Hematopoietic multipotent progenitor cell treated with erythropoietin and hydrocortisone succinate and interleukin-3 and kit ligand, for 4 days (in vitro differentiated cells): Measurements from ENCODE around the gene MUSTN1.

Source experiments
- DNase-seq: peaks from one replicate; pipeline ENCODE4 v3.0.0-alpha.2; 2015

Gene MUSTN1

DNA sequence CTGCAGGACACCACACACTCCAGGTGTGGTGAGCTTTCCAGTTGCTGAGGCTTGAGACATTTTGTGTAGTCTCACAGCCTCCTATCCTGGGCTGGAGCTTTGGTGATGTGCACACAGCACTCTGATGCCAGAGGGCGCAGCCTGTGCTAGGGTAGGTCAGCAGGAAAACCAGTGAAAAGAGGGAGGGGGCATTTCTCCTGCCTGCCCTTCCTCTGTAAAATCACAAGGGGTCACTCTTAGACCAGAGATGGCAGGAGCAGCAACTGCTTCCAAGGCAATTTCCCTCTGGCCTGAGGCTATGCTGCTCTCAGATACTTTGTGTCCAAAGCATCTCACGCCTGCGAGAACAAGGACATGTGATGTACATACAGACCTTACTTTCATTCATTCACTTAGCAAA lies 16.5 kb upstream of the MUSTN1 start:
- DNase-seq: peak; percentile 79

DNA sequence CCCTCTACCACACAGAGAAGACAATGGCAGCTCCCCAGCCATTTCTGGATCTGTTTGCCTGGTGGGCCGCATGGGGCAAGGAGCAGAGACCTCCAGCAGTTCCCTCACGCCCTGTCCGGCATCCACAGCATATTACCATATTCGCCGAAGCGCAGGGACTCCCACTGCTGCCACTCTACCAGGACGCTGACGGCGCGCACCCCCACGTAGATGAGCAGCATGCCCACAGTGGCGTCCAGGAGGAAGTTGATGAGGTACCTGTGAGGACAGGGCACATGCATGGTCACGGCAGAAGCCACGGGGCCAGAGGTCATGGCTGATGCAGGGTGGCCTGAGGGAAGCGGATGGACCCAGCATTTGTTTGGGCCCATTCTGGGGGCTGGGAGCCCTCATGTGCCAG lies 14.8 kb upstream of the MUSTN1 start:
- no peak for DNase-seq

DNA sequence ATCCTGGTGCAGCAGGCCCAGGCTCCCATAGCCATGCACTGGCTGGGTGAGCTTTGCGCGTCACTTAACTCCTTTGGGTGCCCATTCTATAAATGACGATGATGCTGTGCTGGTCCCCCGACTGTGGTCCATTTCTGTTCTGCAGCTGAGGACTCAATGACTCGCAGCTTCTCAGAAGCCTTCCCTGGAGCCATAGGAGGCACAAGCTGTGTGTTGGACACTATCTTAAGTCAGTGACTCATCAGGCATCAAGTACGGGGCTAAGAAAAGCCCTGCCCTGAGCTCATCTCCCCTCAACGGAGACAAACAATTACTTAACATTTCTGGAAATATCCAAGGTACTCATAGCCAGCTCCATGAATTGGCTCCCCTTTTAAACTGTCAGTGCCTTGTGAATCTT lies 13.8 kb upstream of the MUSTN1 start:
- no peak for DNase-seq

DNA sequence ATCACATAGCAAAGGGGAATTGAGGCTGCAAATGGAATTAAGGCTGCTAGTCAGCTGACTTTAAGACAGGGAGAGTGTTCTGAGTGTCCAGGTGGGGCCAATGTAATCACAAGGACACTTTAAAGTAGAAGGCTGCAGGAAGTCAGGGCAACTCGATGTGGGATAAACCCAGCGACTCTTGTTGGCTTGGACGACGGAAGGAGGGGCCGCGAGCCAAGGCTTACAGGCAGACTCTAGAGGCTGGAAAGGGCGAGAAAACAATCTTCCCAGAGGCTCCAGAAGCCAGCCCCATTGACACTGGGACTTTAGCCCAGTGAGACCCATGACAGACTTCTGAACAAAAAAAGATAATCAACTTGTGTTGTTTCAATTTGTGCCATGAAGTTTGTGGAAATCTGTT lies 12.9 kb upstream of the MUSTN1 start:
- no peak for DNase-seq

- DNase-seq: no peak
Measured at GRCh38 chr3:52847241-52847640, 12.4 kb upstream of the MUSTN1 start.

- DNase-seq: no peak
Measured at GRCh38 chr3:52846432-52846965, 11.7 kb upstream of the MUSTN1 start.

GRCh38 chr3:52845691-52846431 lies 11.0 kb upstream of the MUSTN1 start:
- DNase-seq: no peak

DNA sequence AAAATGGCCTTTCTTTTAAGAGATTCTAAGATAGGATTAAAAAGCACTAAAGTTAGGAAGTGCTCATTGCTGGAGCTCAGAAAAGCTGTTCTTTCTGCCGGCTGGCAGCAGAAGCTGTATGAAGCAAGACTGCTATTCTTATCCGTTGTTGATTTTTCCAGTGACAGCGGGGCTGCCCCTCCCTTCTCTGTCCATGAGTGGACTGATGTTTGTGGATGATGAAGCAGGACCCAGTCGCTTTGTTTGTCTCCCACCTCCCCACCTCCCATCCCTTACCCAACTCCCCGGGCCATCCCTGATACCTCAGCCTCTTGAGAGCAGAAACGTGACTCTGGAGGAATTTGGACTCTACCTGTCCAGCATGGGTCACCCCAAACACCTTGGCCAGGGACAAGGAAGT lies 10.3 kb upstream of the MUSTN1 start:
- no peak for DNase-seq

- no peak for DNase-seq
Measured at GRCh38 chr3:52844290-52844975, 9.6 kb upstream of the MUSTN1 start.

DNA sequence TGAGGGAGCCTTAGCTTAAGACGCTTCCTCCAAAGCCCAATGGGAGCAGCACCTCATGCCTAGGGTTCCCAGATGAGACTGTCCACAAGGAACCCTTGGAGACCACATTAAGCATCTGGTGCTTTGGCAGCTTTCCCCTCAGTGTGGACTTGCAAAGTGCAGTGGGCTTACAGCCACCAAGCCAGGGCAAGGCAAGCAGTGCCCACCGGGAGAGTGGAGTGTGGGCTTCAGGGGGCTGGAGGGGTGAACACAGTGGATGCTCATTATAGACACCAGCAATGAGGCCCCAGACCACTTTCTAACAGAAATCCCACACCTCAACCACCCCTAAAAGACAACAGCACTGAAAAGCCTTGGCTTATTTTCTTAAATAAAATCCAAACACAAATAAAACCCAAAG lies 9.1 kb upstream of the MUSTN1 start:
- DNase-seq: no peak

DNA sequence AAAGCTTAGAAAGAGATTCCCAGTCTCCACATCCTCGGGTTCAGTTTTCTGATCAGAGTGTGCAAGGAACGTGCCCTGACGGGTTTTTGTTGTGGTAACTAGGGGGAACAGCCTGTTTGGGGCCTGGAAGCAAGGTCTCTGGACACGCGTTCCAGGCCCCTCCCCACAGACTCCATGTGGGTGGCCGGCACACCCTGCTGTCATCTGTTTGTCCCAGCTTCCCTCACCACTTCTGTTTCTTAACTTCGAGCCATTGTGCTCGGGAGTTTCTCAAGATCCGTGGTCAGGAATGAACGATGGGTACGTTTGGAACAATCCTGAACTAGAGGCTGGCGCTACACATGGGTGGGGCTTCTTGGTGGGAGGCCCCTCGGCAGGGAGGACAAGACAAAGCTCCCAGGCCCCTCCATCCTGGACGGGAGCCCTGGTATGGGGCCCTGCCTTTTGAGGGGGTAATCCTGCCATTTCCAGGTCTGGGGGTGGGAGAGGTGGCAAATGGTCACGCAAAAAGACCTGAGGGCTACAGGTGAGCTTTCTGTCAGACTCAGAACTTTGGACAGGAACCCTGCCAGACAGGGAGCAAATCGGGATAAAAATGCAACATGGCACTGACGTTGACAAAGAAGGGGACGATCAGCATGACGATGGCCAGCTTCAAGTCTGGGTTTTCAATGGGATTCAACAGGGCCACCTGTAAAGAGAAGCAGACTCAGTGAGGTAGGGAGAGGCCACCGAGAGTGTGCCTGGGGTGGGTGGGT lies 8.5 kb upstream of the MUSTN1 start:
- DNase-seq: no peak

- DNase-seq: no peak
Measured at GRCh38 chr3:52842424-52842823, 7.6 kb upstream of the MUSTN1 start.

DNA sequence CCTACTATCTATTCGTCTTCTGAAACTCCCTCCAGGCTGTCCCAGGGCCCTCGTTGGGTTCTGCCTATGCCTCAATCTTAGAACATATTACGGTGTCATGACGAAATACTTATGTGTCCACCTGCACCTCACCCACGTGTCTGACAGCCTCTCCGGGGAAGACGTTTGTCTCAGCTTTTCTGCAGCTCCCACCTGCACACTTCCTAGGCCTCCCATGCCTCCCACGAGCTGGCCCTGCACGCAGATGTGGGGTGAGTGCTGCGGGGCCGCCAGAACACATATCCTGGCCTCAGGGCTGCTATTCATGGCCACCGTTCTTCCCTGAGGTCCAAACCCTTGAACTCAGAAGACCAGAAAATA lies 7.1 kb upstream of the MUSTN1 start:
- DNase-seq: no peak

DNA sequence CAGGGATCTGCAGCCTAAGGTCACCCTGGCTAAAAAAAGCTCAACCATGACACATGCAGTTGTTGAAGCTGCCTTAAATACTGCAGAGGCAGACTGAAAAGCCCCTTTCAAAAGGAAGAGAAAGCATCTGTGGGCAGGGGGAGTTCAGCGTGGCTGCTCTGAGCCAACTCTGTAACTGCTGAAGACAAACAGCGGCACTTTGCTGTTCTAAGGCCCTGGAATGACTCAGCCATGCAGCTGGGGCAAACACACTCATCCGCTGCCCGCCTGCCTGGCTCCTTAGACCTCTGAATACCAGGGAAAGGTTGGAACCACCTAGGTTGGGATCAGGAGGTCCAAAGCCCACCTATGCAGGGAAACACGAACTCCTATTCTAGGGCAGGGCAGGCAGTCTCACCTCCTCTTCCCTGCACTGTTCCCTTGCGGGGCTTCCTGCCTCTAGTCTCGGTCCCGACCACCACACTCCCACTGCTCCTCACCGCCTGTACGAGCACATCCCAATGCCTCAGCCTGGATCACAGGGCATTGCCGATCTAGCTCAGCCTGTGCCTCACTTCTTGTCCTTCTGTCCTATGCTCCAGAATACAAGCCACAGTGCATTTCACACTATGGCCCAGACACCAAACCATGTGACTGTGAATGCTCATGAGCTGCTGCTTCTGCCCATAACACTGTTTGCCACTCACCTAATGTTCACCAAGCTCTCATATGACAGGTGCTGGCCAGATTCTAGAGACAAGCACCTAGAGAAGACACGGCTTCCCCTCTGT lies 6.6 kb upstream of the MUSTN1 start:
- no peak for DNase-seq

- DNase-seq: no peak
Measured at GRCh38 chr3:52839892-52840545, 5.2 kb upstream of the MUSTN1 start.

DNA sequence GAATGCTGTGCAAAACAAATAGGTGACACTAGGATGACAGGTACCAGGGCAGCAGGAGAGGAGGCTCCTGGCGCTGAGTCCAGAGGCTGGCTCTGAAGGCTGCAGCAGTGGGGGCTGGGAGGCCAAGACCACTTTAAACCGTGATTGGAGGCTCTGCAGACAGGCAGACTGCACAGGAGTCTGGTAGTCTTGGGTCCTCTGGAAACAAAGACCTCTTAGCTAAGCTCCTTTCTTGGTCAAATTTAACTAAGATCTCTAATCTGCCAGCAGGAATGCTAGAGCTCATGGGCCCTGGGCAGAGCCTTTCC lies 4.4 kb upstream of the MUSTN1 start:
- DNase-seq: no peak

DNA sequence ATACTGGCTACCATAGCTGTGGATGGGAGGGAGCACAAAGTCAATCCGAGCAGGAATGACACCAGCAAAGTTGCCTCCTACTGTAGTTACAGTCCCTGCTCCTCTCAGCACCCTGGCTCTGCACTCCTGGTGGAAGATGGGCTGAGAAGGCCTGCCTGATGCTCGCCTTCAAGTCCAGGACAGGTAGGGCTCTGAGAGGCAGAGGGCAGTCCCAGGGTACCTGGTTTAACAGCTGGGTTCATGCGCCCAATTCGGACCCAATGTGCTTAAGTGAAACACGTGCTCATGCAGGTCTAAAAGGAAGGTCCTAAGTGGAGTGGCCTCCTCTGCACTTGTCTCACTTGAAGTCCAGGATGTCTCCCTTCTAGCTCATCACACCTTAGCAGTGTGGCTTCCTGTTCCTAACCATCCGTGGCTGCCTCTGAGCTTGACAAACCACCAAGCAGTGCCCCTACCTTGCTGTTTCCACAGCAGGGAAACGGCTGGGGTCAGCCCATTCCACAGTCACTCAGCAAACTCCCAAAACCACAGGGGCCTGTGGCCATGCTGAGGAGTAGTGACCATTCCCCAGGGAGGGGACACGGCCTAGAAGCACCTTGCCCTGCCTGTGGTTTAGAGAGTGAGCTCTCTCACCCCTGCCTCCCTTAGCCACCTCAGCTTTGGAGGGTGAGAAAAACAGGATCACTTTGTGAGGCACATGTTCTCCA lies 3.9 kb upstream of the MUSTN1 start:
- DNase-seq: no peak

DNA sequence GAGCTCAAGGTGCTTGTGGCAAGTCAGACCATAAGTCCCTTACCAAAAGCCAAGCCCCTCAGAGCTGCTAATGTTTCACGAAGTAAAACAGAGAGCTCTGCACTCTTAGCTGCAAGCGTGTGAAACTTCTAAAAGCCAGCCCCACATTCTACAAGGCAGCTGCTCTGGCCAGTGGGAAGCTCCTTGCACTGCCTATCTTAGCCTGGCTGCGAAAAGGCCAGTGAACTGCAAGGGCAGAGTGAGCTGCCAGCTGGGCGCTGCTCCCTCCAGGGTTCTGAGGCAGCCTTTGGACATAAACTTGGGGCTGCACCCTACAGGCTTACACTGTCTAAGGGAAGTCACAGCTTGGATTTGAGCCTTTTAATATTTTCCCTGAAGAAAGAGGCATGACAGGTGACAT lies 2.2 kb upstream of the MUSTN1 start:
- DNase-seq: no peak

DNA sequence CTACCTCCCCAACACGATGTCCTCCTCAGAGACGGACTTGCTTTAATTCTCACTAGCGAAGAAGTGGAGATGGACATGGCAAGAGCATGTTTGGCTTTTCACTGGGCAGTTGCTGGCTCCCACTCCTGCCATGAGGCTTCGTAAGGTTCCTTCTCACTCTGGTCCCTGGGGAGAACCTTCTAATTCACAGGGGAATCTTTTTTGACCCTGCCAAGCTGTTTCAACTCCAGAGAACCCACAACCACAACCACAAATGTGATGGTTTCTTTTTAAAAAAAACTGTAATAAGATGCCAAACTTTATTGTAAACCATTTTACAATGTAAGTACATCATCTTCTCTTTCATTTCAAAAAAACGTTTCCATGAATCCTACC lies 1.6 kb upstream of the MUSTN1 start:
- no peak for DNase-seq

DNA sequence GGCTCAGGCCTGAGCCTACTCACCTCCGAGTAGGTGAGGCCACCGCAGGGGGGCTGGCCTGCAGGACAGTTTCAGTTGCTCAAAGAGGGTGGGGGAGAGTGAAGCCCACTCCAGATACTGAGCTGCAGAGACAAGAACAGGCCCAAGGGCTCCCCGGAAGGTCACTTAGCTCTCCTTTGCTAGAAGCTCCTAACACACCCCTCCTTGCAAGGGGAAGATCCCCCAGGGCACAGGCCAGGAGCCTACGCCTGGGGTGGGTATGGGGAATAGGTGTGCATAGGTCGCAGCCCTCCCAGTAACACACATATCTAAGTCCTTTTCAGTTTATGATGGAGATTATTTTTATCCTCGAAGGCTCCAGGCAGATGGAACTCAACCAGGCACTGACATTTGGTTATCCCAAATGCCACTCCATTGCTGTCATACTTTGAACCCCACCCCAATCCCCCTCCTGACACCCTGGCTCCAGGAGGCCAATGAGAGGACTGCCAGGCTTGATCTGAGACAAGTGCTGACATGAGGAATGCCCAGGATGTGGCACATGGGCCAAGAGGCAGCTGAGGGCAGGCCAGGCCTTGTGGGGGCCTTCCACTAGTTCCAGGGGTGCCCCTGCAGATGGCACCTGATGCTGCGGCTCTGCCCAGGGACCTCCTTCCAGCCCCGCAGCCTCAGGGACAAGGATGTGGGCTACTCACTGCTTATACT lies 1.1 kb upstream of the MUSTN1 start:
- DNase-seq: no peak

DNA sequence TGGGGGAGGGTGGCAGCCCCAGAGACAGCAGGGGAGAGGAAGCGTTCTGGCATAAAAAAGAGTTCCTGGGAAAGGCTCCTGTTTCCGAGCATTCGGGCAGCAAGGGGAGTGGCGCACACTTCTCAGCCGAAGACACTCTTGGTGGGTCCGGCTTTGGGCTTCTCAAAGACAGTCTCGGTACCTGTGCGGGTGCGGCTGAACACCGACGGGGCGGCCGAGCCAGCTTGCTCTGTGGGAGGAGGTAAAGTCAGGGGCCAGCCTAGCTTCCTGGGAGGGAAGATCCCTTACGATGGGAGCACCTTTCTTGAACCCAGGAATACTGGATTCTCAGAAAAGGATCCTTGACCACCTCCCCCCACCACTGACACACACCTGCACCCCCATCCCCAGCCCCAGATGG lies 1.6 kb downstream of the MUSTN1 start:
- DNase-seq: no peak
